Measurements from ENCODE around the gene DAGLB.

Gene DAGLB

DNA sequence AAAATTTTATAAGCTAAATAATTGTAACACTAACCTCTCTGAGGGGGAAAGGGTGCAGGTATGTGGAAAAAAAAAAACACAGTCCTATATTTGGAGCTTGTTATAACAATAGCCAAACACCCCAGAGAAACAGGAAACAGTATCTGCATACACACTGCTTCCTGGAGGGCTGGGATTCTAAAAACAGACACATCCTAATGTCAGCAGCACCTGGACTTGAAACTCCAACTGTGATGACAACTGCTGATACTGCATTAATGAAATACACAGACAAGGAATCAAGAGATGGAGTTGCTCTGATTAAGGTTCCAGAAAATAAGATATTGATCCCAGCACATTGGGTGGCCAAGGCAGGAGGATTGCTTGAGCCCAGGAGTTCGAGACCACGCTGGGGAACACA lies 9.3 kb downstream of the DAGLB start:
- H3K79me2 ChIP-seq (ENCODE audit: control insufficient read depth, low read length), result peaks cover 64% of the 10 kb centered on the region
- peaks cover 42% of the 10 kb centered on the region for H3K36me3 ChIP-seq (ENCODE audit: control insufficient read depth, low read length)
- peak overlapping the region; percentile 27 for H3K4me3 ChIP-seq (ENCODE audit: low read length)
- peaks cover 26% of the 10 kb centered on the region for H4K20me1 ChIP-seq (ENCODE audit: control insufficient read depth, insufficient read depth, low read depth, low read length)
- H3K4me1 ChIP-seq (ENCODE audit: control insufficient read depth, low read length), result peaks cover 45% of the 10 kb centered on the region
- H3K9me3 ChIP-seq (ENCODE audit: control insufficient read depth, insufficient read depth, low read length), result no peaks in the 10 kb centered on the region
- H3K27ac ChIP-seq (ENCODE audit: low read depth, low read length), result peak overlapping the region; percentile 35
- H3K4me2 ChIP-seq (ENCODE audit: low read length), result peak overlapping the region; percentile 62
- TF ChIP-seq, protein P1, sequence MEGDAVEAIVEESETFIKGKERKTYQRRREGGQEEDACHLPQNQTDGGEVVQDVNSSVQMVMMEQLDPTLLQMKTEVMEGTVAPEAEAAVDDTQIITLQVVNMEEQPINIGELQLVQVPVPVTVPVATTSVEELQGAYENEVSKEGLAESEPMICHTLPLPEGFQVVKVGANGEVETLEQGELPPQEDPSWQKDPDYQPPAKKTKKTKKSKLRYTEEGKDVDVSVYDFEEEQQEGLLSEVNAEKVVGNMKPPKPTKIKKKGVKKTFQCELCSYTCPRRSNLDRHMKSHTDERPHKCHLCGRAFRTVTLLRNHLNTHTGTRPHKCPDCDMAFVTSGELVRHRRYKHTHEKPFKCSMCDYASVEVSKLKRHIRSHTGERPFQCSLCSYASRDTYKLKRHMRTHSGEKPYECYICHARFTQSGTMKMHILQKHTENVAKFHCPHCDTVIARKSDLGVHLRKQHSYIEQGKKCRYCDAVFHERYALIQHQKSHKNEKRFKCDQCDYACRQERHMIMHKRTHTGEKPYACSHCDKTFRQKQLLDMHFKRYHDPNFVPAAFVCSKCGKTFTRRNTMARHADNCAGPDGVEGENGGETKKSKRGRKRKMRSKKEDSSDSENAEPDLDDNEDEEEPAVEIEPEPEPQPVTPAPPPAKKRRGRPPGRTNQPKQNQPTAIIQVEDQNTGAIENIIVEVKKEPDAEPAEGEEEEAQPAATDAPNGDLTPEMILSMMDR (IDR thresholded peaks at IDR 0.05; ENCODE audit: low read depth, low read length, poor library complexity, severe bottlenecking), result no peak
- TF ChIP-seq EZH2phosphoT487 (IDR thresholded peaks at IDR 0.05; ENCODE audit: borderline replicate concordance, low read length), result no peak
- peaks cover 15% of the 10 kb centered on the region for H3F3A ChIP-seq (ENCODE audit: control insufficient read depth, insufficient read depth)
- no peaks in the 10 kb centered on the region for H3K9me2 ChIP-seq (replicated peaks; ENCODE audit: control insufficient read depth, low read length)
- no peaks in the 10 kb centered on the region for H3K27me3 ChIP-seq (ENCODE audit: control insufficient read depth, low read length)

DNA sequence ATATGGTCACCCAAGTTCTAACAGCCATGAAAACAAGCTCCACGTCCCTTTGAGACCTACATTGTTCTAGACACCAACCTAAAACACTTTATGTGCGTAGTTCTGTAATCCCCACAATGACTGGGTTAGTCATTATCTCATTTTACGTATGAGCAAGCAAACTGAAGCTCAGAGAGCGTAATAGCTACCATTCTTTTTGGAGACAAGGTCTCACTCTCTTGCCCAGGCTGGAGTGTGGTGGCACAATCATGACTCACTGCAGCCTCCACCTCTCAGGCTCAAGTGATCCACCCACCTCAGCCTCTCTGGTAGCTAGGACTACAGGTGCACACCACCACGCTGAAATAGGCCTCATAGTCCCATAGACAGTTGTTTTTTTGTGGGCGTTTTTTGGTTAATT lies 10.5 kb downstream of the DAGLB start:
- peak overlapping the region; percentile 25; the same call in 1 of the 2 replicates for H3K4me3 ChIP-seq (ENCODE audit: low read length)
- H4K20me1 ChIP-seq (ENCODE audit: control insufficient read depth, insufficient read depth, low read depth, low read length), result peaks cover 26% of the 10 kb centered on the region
- peaks cover 45% of the 10 kb centered on the region for H3K4me1 ChIP-seq (ENCODE audit: control insufficient read depth, low read length)
- no peaks in the 10 kb centered on the region for H3K27me3 ChIP-seq (ENCODE audit: control insufficient read depth, low read length)
- no peaks in the 10 kb centered on the region for H3K9me3 ChIP-seq (ENCODE audit: control insufficient read depth, insufficient read depth, low read length)
- peak overlapping the region; percentile 27; the same call in 1 of the 2 replicates for H3K27ac ChIP-seq (ENCODE audit: low read depth, low read length)
- H3K4me2 ChIP-seq (ENCODE audit: low read length), result peak overlapping the region; percentile 62
- H3F3A ChIP-seq (ENCODE audit: control insufficient read depth, insufficient read depth), result peaks cover 15% of the 10 kb centered on the region
- no peak for TF ChIP-seq EZH2phosphoT487 (IDR thresholded peaks at IDR 0.05; ENCODE audit: borderline replicate concordance, low read length)
- TF ChIP-seq, protein P1 (IDR thresholded peaks at IDR 0.05; ENCODE audit: low read depth, low read length, poor library complexity, severe bottlenecking), result no peak
- H3K9me2 ChIP-seq (replicated peaks; ENCODE audit: control insufficient read depth, low read length), result no peaks in the 10 kb centered on the region
- H3K36me3 ChIP-seq (ENCODE audit: control insufficient read depth, low read length), result peaks cover 44% of the 10 kb centered on the region
- H3K79me2 ChIP-seq (ENCODE audit: control insufficient read depth, low read length), result peaks cover 60% of the 10 kb centered on the region

DNA sequence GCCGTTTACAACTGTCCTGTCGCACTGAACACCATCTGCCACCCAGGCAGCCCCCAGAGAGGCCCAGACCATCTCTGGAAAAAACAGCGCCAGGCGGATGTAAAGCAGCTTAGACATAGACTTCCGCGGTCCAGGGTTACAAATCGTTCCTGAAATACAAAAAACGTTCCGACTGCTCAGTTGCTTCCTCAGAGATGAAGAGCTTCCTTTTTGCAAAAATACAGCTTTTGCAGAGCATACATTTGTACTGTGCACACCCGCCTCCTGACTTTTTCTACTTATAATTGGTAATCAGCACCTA lies 11.4 kb downstream of the DAGLB start:
- TF ChIP-seq, protein P1 (IDR thresholded peaks at IDR 0.05; ENCODE audit: low read depth, low read length, poor library complexity, severe bottlenecking), result no peak
- no peak for TF ChIP-seq EZH2phosphoT487 (IDR thresholded peaks at IDR 0.05; ENCODE audit: borderline replicate concordance, low read length)
- peak overlapping the region; percentile 80 for H3K4me2 ChIP-seq (ENCODE audit: low read length)

More for the DNA sequence above, 11.4 kb downstream of the DAGLB start:
- peak overlapping the region; percentile 63 for H3K4me3 ChIP-seq (ENCODE audit: low read length)
- H3K9me2 ChIP-seq (replicated peaks; ENCODE audit: control insufficient read depth, low read length), result no peaks in the 10 kb centered on the region
- no peaks in the 10 kb centered on the region for H3K27me3 ChIP-seq (ENCODE audit: control insufficient read depth, low read length)
- H4K20me1 ChIP-seq (ENCODE audit: control insufficient read depth, insufficient read depth, low read depth, low read length), result peaks cover 26% of the 10 kb centered on the region
- H3K27ac ChIP-seq (ENCODE audit: low read depth, low read length), result peak overlapping the region; percentile 80
- H3K79me2 ChIP-seq (ENCODE audit: control insufficient read depth, low read length), result peaks cover 52% of the 10 kb centered on the region
- H3K36me3 ChIP-seq (ENCODE audit: control insufficient read depth, low read length), result peaks cover 36% of the 10 kb centered on the region
- H3K4me1 ChIP-seq (ENCODE audit: control insufficient read depth, low read length), result peaks cover 45% of the 10 kb centered on the region
- no peaks in the 10 kb centered on the region for H3K9me3 ChIP-seq (ENCODE audit: control insufficient read depth, insufficient read depth, low read length)
- H3F3A ChIP-seq (ENCODE audit: control insufficient read depth, insufficient read depth), result peaks cover 15% of the 10 kb centered on the region
